GM23338 (cell line): Measurements from ENCODE around the gene APOBEC2. TPM values are rescaled to one million over a fixed set of nuclear protein-coding genes. Genes with fewer than 3 reads are reported as not detected.

ENCODE experiments used
- ATAC-seq: fragments of 200-7000 bp; cut with Tn5 transposase; 3 replicates; pipeline ENCODE4 v1.9.1; 2020
- DNase-seq: peaks from one replicate; pipeline ENCODE4 v3.0.0-alpha.2; 2015; ENCODE audit warnings: low spot score
- H2AFZ ChIP-seq: fragments of 200-600 bp; sonication (generic); 2 replicates; pipeline ENCODE4 v1.8.0; 2016; ENCODE audit warnings: antibody characterized with exemption, mild to moderate bottlenecking, moderate library complexity
- H3F3A ChIP-seq: fragments of 200-600 bp; sonication (generic); replicated peaks from 2 replicates; pipeline ENCODE4 v1.8.0; 2017; ENCODE audit warnings: antibody characterized with exemption, mixed run types, low read depth
- H3K27ac ChIP-seq: fragments of 200-600 bp; sonication (generic); 2 replicates; pipeline ENCODE4 v1.6.1; 2016; ENCODE audit warnings: low read depth
- H3K27me3 ChIP-seq: fragments of 200-600 bp; sonication (generic); 2 replicates; pipeline ENCODE4 v1.8.0; 2016; ENCODE audit warnings: mild to moderate bottlenecking, mixed run types, moderate library complexity; ENCODE audit not compliant: insufficient read depth
- H3K36me3 ChIP-seq: fragments of 200-600 bp; sonication (generic); 2 replicates; pipeline ENCODE4 v1.8.0; 2016; ENCODE audit warnings: mild to moderate bottlenecking; ENCODE audit not compliant: insufficient read depth
- H3K4me1 ChIP-seq: fragments of 200-600 bp; sonication (generic); 2 replicates; pipeline ENCODE4 v1.8.0; 2016; ENCODE audit warnings: mild to moderate bottlenecking, moderate library complexity; ENCODE audit not compliant: insufficient read depth
- H3K4me2 ChIP-seq: fragments of 200-600 bp; sonication (generic); 2 replicates; pipeline ENCODE4 v1.7.1; 2017; ENCODE audit warnings: mixed run types
- H3K4me3 ChIP-seq: fragments of 200-600 bp; sonication (generic); 2 replicates; pipeline ENCODE4 v1.6.1; 2016; ENCODE audit warnings: mixed run types
- H3K79me2 ChIP-seq: fragments of 200-600 bp; sonication (generic); replicated peaks from 2 replicates; pipeline ENCODE4 v1.8.0; 2017; ENCODE audit warnings: mild to moderate bottlenecking; ENCODE audit not compliant: insufficient read depth
- H3K9me2 ChIP-seq: fragments of 200-600 bp; sonication (generic); 2 replicates; pipeline ENCODE4 v1.8.0; 2017; ENCODE audit not compliant: insufficient read depth
- H4K20me1 ChIP-seq: fragments of 200-600 bp; sonication (generic); replicated peaks from 2 replicates; pipeline ENCODE4 v1.8.0; 2017; ENCODE audit warnings: mild to moderate bottlenecking; ENCODE audit not compliant: insufficient read depth
- H3K27ac Mint-ChIP-seq: 2 replicates; pipeline ENCODE4 v1.8.0; 2020; ENCODE audit warnings: inconsistent platforms, mild to moderate bottlenecking, moderate library complexity, mixed read lengths
- H3K27me3 Mint-ChIP-seq: 3 replicates; pipeline ENCODE4 v1.8.0; 2022; ENCODE audit warnings: low read depth, mild to moderate bottlenecking, moderate library complexity, mixed read lengths, inconsistent platforms; ENCODE audit not compliant: insufficient read depth, poor library complexity
- H3K36me3 Mint-ChIP-seq: 3 replicates; pipeline ENCODE4 v1.8.0; 2021; ENCODE audit warnings: low read depth, mild to moderate bottlenecking, inconsistent platforms, moderate library complexity, mixed read lengths
- H3K4me1 Mint-ChIP-seq: 3 replicates; pipeline ENCODE4 v1.8.0; 2020; ENCODE audit warnings: mild to moderate bottlenecking, inconsistent platforms, mixed read lengths
- H3K4me3 Mint-ChIP-seq: 3 replicates; pipeline ENCODE4 v1.8.0; 2021; ENCODE audit warnings: moderate library complexity, mild to moderate bottlenecking, inconsistent platforms, mixed read lengths
- H3K9me3 Mint-ChIP-seq: 3 replicates; pipeline ENCODE4 v1.8.0; 2020; ENCODE audit warnings: moderate library complexity, mild to moderate bottlenecking, inconsistent platforms, mixed read lengths
- CREB1 ChIP-seq: fragments of 250-450 bp; sonication (Bioruptor Pico); IDR thresholded peaks from 2 replicates; pipeline ENCODE4 v1.5.0; 2020; ENCODE audit warnings: low read depth, mild to moderate bottlenecking, moderate library complexity
- CTCF ChIP-seq, 2 experiments: fragments of 200-600 bp in 1 of 2; sonication (generic) in 1 of 2; conservative IDR thresholded peaks; 2 replicates each; pipeline versions ENCODE4 v1.5.1 to v1.6.1; 2016 to 2017; ENCODE audit warnings: antibody characterized with exemption in 2 of 2, low read depth in 2 of 2, mild to moderate bottlenecking in 2 of 2, moderate library complexity in 1 of 2
- EZH2 ChIP-seq: fragments of 200-600 bp; sonication (generic); IDR thresholded peaks from one replicate; pipeline ENCODE4 v1.8.0; 2017; ENCODE audit warnings: antibody characterized with exemption, mild to moderate bottlenecking, low read depth; ENCODE audit not compliant: unreplicated experiment
- EZH2phosphoT487 ChIP-seq: fragments of 200-600 bp; sonication (generic); IDR thresholded peaks from one replicate; pipeline ENCODE4 v1.8.1; 2018; ENCODE audit warnings: antibody characterized with exemption; ENCODE audit not compliant: unreplicated experiment
- JUNB ChIP-seq: IDR thresholded peaks from one replicate; pipeline ENCODE4 v1.6.1; 2016; ENCODE audit warnings: antibody characterized with exemption; ENCODE audit not compliant: unreplicated experiment
- NANOG ChIP-seq: IDR thresholded peaks from 2 replicates; pipeline ENCODE4 v1.6.1; 2016; ENCODE audit warnings: antibody characterized with exemption, borderline replicate concordance
- POLR2AphosphoS5 ChIP-seq: IDR thresholded peaks from 2 replicates; pipeline ENCODE4 v1.6.1; 2016; ENCODE audit warnings: antibody characterized with exemption, low read depth
- REST ChIP-seq: IDR thresholded peaks from one replicate; pipeline ENCODE4 v1.6.1; 2018; ENCODE audit warnings: antibody characterized with exemption; ENCODE audit not compliant: unreplicated experiment
- STAT1 ChIP-seq: IDR thresholded peaks from one replicate; pipeline ENCODE4 v1.6.1; 2016; ENCODE audit warnings: antibody characterized with exemption; ENCODE audit not compliant: unreplicated experiment
- ZNF114 ChIP-seq: fragments of 250-450 bp; sonication (Bioruptor Pico); IDR thresholded peaks from 2 replicates; pipeline ENCODE4 v1.5.0; 2020; ENCODE audit warnings: mild to moderate bottlenecking, moderate library complexity
- ZNF331 ChIP-seq: fragments of 250-450 bp; sonication (Bioruptor Pico); IDR thresholded peaks from 2 replicates; pipeline ENCODE4 v1.5.0; 2020; ENCODE audit warnings: low read depth, mild to moderate bottlenecking, moderate library complexity
- polyA plus RNA-seq: library from polyadenylated mRNA; unstranded; fragments of >200 nt; fragmentation: Nextera tagmentation; extraction: Ambion mirVana; gene quantifications from 2 replicates; pipeline ENCODE4 v1.2.1, GENCODE V29; 2016
- total RNA-seq: library from RNA; depleted of rRNA; stranded (reverse); fragments of >200 nt; shearing (Covaris generic); gene quantifications from 2 replicates; pipeline ENCODE4 v1.2.3, GENCODE V29; 2014
- TF ChIP-seq, protein P1 (sequence below): fragments of 250-450 bp; sonication (Bioruptor Pico); IDR thresholded peaks from 2 replicates; pipeline ENCODE4 v1.5.0; 2020; ENCODE audit warnings: mild to moderate bottlenecking, moderate library complexity
- TF ChIP-seq, protein P2 (sequence below): IDR thresholded peaks from 2 replicates; pipeline ENCODE4 v1.6.1; 2016; ENCODE audit warnings: antibody characterized with exemption

The APOBEC2 gene
- total and polyA plus RNA-seq, 2 experiments from 2014 or later = 2.4 TPM; not detected in 1

DNA sequence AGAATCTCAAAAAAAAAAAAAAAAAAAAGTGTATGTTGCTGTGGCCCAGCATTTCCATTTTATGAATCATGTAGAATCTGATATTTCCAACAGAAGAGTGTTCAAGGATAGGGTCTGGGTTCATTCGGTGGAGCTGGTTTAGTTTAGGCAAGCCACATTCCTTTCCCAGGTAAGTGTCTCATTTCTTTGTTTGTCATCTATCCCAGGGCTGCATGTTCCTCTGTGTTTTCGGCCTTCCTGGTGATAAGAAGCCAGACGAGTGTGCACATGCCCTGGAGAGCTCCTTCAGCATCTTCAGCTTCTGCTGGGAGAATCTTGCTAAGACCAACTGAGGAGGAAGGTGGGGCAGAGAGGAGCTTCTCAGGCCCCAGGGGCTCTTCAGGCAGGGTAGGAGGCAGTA, 58.0 kb downstream of the APOBEC2 start:
- Histone ChIP-seq H3K79me2 (no peaks in the 10 kb centered on the region), H3K9me2 (no peaks in the 10 kb centered on the region; the same call in 1 of the 2 replicates), H3K27me3 (no peaks in the 10 kb centered on the region), H3F3A (no peaks in the 10 kb centered on the region), H3K4me2 (no peak overlapping the region), H3K4me3 (no peak overlapping the region), H2AFZ (no peak overlapping the region), H3K4me1 (no peaks in the 10 kb centered on the region), H3K36me3 (no peaks in the 10 kb centered on the region), H4K20me1 (no peaks in the 10 kb centered on the region), H3K27ac (no peak overlapping the region)
- Mint-ChIP-seq H3K27ac (no peak overlapping the region), H3K9me3 (no peaks in the 10 kb centered on the region), H3K27me3 (peaks cover 3% of the 10 kb centered on the region), H3K4me3 (no peak overlapping the region), H3K4me1 (peaks cover 4% of the 10 kb centered on the region; the same call in 1 of the 3 replicates), H3K36me3 (no peaks in the 10 kb centered on the region)
- TF ChIP-seq NANOG (no peak), REST (no peak), POLR2AphosphoS5 (no peak), CTCF (conservative IDR thresholded peaks at IDR 0.05; ENCODE audit: low read depth in 2 of 2) (no peak), ZNF331 (no peak), EZH2phosphoT487 (no peak), STAT1 (no peak), CREB1 (no peak), ZNF114 (CRISPR knock-in tag) (no peak), EZH2 (no peak), JUNB (no peak)
- TF ChIP-seq, protein P1, sequence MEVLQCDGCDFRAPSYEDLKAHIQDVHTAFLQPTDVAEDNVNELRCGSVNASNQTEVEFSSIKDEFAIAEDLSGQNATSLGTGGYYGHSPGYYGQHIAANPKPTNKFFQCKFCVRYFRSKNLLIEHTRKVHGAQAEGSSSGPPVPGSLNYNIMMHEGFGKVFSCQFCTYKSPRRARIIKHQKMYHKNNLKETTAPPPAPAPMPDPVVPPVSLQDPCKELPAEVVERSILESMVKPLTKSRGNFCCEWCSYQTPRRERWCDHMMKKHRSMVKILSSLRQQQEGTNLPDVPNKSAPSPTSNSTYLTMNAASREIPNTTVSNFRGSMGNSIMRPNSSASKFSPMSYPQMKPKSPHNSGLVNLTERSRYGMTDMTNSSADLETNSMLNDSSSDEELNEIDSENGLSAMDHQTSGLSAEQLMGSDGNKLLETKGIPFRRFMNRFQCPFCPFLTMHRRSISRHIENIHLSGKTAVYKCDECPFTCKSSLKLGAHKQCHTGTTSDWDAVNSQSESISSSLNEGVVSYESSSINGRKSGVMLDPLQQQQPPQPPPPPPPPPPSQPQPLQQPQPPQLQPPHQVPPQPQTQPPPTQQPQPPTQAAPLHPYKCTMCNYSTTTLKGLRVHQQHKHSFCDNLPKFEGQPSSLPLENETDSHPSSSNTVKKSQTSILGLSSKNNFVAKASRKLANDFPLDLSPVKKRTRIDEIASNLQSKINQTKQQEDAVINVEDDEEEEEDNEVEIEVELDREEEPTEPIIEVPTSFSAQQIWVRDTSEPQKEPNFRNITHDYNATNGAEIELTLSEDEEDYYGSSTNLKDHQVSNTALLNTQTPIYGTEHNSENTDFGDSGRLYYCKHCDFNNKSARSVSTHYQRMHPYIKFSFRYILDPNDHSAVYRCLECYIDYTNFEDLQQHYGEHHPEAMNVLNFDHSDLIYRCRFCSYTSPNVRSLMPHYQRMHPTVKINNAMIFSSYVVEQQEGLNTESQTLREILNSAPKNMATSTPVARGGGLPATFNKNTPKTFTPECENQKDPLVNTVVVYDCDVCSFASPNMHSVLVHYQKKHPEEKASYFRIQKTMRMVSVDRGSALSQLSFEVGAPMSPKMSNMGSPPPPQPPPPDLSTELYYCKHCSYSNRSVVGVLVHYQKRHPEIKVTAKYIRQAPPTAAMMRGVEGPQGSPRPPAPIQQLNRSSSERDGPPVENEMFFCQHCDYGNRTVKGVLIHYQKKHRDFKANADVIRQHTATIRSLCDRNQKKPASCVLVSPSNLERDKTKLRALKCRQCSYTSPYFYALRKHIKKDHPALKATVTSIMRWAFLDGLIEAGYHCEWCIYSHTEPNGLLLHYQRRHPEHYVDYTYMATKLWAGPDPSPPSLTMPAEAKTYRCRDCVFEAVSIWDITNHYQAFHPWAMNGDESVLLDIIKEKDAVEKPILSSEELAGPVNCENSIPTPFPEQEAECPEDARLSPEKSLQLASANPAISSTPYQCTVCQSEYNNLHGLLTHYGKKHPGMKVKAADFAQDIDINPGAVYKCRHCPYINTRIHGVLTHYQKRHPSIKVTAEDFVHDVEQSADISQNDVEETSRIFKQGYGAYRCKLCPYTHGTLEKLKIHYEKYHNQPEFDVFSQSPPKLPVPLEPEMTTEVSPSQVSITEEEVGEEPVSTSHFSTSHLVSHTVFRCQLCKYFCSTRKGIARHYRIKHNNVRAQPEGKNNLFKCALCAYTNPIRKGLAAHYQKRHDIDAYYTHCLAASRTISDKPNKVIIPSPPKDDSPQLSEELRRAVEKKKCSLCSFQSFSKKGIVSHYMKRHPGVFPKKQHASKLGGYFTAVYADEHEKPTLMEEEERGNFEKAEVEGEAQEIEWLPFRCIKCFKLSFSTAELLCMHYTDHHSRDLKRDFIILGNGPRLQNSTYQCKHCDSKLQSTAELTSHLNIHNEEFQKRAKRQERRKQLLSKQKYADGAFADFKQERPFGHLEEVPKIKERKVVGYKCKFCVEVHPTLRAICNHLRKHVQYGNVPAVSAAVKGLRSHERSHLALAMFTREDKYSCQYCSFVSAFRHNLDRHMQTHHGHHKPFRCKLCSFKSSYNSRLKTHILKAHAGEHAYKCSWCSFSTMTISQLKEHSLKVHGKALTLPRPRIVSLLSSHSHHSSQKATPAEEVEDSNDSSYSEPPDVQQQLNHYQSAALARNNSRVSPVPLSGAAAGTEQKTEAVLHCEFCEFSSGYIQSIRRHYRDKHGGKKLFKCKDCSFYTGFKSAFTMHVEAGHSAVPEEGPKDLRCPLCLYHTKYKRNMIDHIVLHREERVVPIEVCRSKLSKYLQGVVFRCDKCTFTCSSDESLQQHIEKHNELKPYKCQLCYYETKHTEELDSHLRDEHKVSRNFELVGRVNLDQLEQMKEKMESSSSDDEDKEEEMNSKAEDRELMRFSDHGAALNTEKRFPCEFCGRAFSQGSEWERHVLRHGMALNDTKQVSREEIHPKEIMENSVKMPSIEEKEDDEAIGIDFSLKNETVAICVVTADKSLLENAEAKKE (CRISPR knock-in tag) = no peak
- TF ChIP-seq, protein P2, sequence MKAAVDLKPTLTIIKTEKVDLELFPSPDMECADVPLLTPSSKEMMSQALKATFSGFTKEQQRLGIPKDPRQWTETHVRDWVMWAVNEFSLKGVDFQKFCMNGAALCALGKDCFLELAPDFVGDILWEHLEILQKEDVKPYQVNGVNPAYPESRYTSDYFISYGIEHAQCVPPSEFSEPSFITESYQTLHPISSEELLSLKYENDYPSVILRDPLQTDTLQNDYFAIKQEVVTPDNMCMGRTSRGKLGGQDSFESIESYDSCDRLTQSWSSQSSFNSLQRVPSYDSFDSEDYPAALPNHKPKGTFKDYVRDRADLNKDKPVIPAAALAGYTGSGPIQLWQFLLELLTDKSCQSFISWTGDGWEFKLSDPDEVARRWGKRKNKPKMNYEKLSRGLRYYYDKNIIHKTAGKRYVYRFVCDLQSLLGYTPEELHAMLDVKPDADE = no peak
- DNase-seq (no peak), ATAC-seq (no peak)
